IMR-90 (cell line): ENCODE measurements around the gene SPATA18. TPM values are rescaled to one million over a fixed set of nuclear protein-coding genes. Genes with fewer than 3 reads are reported as not detected.
A peak's percentile ranks its signal among the peaks of the same experiment; 100 is the strongest.

Experiments used
- ATAC-seq: fragments of 200-7000 bp; cut with Tn5 transposase; 2 replicates; pipeline ENCODE4 v1.9.1; 2020; ENCODE audit warnings: low read depth, mild to moderate bottlenecking, moderate library complexity
- BruUV-seq: library from RNA; stranded (reverse); fragments of 400-500 nt; replicated peaks from 2 replicates; lab custom pipeline; 2021; lab: Mats Ljungman, UMichigan
- CTCF ChIA-PET: fragments of 300-600 bp; formaldehyde crosslinking; extraction: SDS; loops from one replicate; lab custom pipeline; 2021; ENCODE audit warnings: antibody characterized with exemption; lab: Yijun Ruan, JAX
- POLR2A ChIA-PET: fragments of 300-600 bp; sonication (Branson Sonifier 250); formaldehyde crosslinking; loops from one replicate; lab custom pipeline; 2022; ENCODE audit warnings: antibody characterized with exemption; ENCODE audit not compliant: unreplicated experiment; lab: Charles Lee
- DNase-seq: peaks from one replicate; pipeline ENCODE4 v3.0.0; 2013
- H2AFZ ChIP-seq: replicated peaks from 2 replicates; pipeline ENCODE3; 2013; ENCODE audit warnings: low read length, mild to moderate bottlenecking; ENCODE audit not compliant: poor library complexity
- H2AK5ac ChIP-seq: 2 replicates; pipeline ENCODE4 v1.6.1; 2013; ENCODE audit warnings: low read depth, low read length, inconsistent platforms
- H2AK9ac ChIP-seq: replicated peaks from 2 replicates; pipeline ENCODE3; 2013; ENCODE audit warnings: mild to moderate bottlenecking, low read depth, low read length, moderate library complexity; ENCODE audit not compliant: poor library complexity
- H2BK120ac ChIP-seq: 2 replicates; pipeline ENCODE4 v1.6.1; 2013; ENCODE audit warnings: low read depth, low read length, inconsistent platforms
- H2BK15ac ChIP-seq: 3 replicates; pipeline ENCODE4 v1.6.1; 2013; ENCODE audit warnings: low read depth, low read length, inconsistent platforms
- H2BK20ac ChIP-seq: 2 replicates; pipeline ENCODE4 v1.6.1; 2013; ENCODE audit warnings: low read depth, mild to moderate bottlenecking, inconsistent platforms, low read length, moderate library complexity
- H2BK5ac ChIP-seq: 2 replicates; pipeline ENCODE4 v1.6.1; 2013; ENCODE audit warnings: mild to moderate bottlenecking, low read depth, low read length, inconsistent platforms; ENCODE audit not compliant: poor library complexity, severe bottlenecking
- H3K14ac ChIP-seq: replicated peaks from 2 replicates; pipeline ENCODE4 v1.6.1; 2013; ENCODE audit warnings: low read depth, low read length, inconsistent platforms
- H3K18ac ChIP-seq: 2 replicates; pipeline ENCODE4 v1.6.1; 2013; ENCODE audit warnings: low read depth, low read length, control low read depth
- H3K23ac ChIP-seq: 2 replicates; pipeline ENCODE4 v1.6.1; 2013; ENCODE audit warnings: low read depth, low read length, inconsistent platforms
- H3K27ac ChIP-seq: 2 replicates; pipeline ENCODE4 v1.5.1; 2013; ENCODE audit warnings: mild to moderate bottlenecking, control low read depth, low read length; ENCODE audit not compliant: insufficient read depth
- H3K27me3 ChIP-seq: 2 replicates; pipeline ENCODE4 v1.6.1; 2013; ENCODE audit warnings: low read length; ENCODE audit not compliant: control insufficient read depth, insufficient read depth
- H3K36me3 ChIP-seq: 2 replicates; pipeline ENCODE4 v1.6.1; 2013; ENCODE audit warnings: low read length, mixed read lengths; ENCODE audit not compliant: control insufficient read depth, insufficient read depth
- H3K4ac ChIP-seq: 2 replicates; pipeline ENCODE4 v1.6.1; 2013; ENCODE audit warnings: low read depth, low read length, inconsistent platforms
- H3K4me1 ChIP-seq: 2 replicates; pipeline ENCODE4 v1.6.1; 2013; ENCODE audit warnings: low read length, mixed read lengths; ENCODE audit not compliant: control insufficient read depth, insufficient read depth
- H3K4me2 ChIP-seq: 2 replicates; pipeline ENCODE4 v1.6.1; 2013; ENCODE audit warnings: low read depth, mild to moderate bottlenecking, control low read depth, low read length, moderate library complexity
- H3K4me3 ChIP-seq: 2 replicates; pipeline ENCODE4 v1.5.1; 2013; ENCODE audit warnings: low read depth, mild to moderate bottlenecking, control low read depth, low read length, moderate library complexity; ENCODE audit not compliant: insufficient read depth
- H3K56ac ChIP-seq: 2 replicates; pipeline ENCODE4 v1.6.1; 2013; ENCODE audit warnings: low read length, inconsistent platforms; ENCODE audit not compliant: insufficient read depth; ENCODE audit errors: extremely low read depth
- H3K79me1 ChIP-seq, 2 experiments: 2 replicates each; pipeline ENCODE4 v1.6.1; 2013; ENCODE audit warnings: low read length in 2 of 2, inconsistent platforms in 1 of 2, low read depth in 1 of 2
- H3K9ac ChIP-seq: 2 replicates; pipeline ENCODE4 v1.6.1; 2013; ENCODE audit warnings: low read depth, low read length, control low read depth
- H3K9me1 ChIP-seq: 2 replicates; pipeline ENCODE4 v1.6.1; 2013; ENCODE audit warnings: low read length, inconsistent platforms; ENCODE audit not compliant: insufficient read depth
- H3K9me3 ChIP-seq: 2 replicates; pipeline ENCODE4 v1.6.1; 2013; ENCODE audit warnings: low read length; ENCODE audit not compliant: control insufficient read depth, insufficient read depth
- H4K20me1 ChIP-seq: 2 replicates; pipeline ENCODE4 v1.6.1; 2013; ENCODE audit warnings: low read length, inconsistent platforms; ENCODE audit not compliant: insufficient read depth
- H4K5ac ChIP-seq: 2 replicates; pipeline ENCODE4 v1.6.1; 2013; ENCODE audit warnings: mild to moderate bottlenecking, low read depth, low read length, control low read depth
- H4K8ac ChIP-seq, 2 experiments: 2 replicates each; pipeline ENCODE4 v1.6.1; 2013; ENCODE audit warnings: low read depth in 2 of 2, low read length in 2 of 2, control low read depth in 1 of 2, inconsistent platforms in 1 of 2
- H4K91ac ChIP-seq: 2 replicates; pipeline ENCODE4 v1.6.1; 2013; ENCODE audit warnings: low read depth, low read length, inconsistent platforms; ENCODE audit not compliant: insufficient read depth
- BHLHE40 ChIP-seq: fragments of 150-350 bp; IDR thresholded peaks from 2 replicates; pipeline ENCODE4 v1.6.1; 2016; ENCODE audit warnings: mild to moderate bottlenecking, low read depth, low read length
- CEBPB ChIP-seq: IDR thresholded peaks from 2 replicates; pipeline ENCODE4 v1.6.1; 2012; ENCODE audit warnings: low read depth, low read length, improper control_type of control experiment
- RFX5 ChIP-seq: IDR thresholded peaks from 2 replicates; pipeline ENCODE4 v1.8.0; 2012; ENCODE audit warnings: low read depth, mild to moderate bottlenecking, low read length, moderate library complexity
- WGBS, 2 experiments: methylation state at CpG; one replicate each; pipeline versions ENCODE4 v1.1.5 to v1.1.7; 2013; ENCODE audit warnings: missing lambda C conversion rate in 2 of 2; ENCODE audit not compliant: insufficient read length in 1 of 2; ENCODE audit errors: extremely low coverage in 2 of 2; 5-methylcytosine and 5-hydroxymethylcytosine counted together
- dilution Hi-C: fragments of 300-500 bp; cut with HindIII; formaldehyde crosslinking; loops from one replicate; pipeline ENCODE4 v1.14.3; 2018; ENCODE audit warnings: low sequenced_read_pairs; ENCODE audit not compliant: unreplicated experiment
- in situ Hi-C: fragments of 300-500 bp; cut with MboI; formaldehyde crosslinking; loops from 3 replicates; pipeline ENCODE4 v1.14.3; 2019; ENCODE audit warnings: low sequenced_read_pairs, inconsistent platforms, mixed read lengths
- intact Hi-C: fragments of 100-400 bp; cut with micrococcal nuclease; formaldehyde crosslinking; loops from 2 replicates; pipeline ENCODE4 v1.10.0; 2022
- polyA plus RNA-seq, 3 experiments: library from polyadenylated mRNA; depleted of rRNA; stranded (reverse); fragments of >200 nt; gene quantifications; 2 replicates each; pipeline ENCODE4 v1.2.3, GENCODE V29; 2012; ENCODE audit warnings: low replicate concordance in 1 of 3
- total RNA-seq: library from RNA; depleted of rRNA; stranded (reverse); fragments of >200 nt; gene quantifications from 2 replicates; pipeline ENCODE4 v1.2.3, GENCODE V29; 2012

SPATA18 gene
- total and polyA plus RNA-seq, 2 of the 4 experiments (the other 2 are of a cell fraction) = 3.0 to 4.7 TPM

- H4K8ac ChIP-seq = no peak overlapping the region
- no peak overlapping the region for H4K5ac ChIP-seq
- DNase-seq = peak; percentile 40
- no peak overlapping the region for H3K56ac ChIP-seq
- no peak overlapping the region for H2BK5ac ChIP-seq
- no CpG with 5 or more reads among the region's 2 CpGs for WGBS, 2 experiments
- no peak overlapping the region for H3K23ac ChIP-seq
- H2BK20ac ChIP-seq = no peak overlapping the region
- H3K27me3 ChIP-seq = no peaks in the 10 kb centered on the region
- no peaks in the 10 kb centered on the region for H3K79me1 ChIP-seq
- H3K9me3 ChIP-seq = no peaks in the 10 kb centered on the region
- no peak overlapping the region for H2AK9ac ChIP-seq
- ChIA-PET CTCF (no interaction called here), POLR2A (no interaction called here)
- no peak overlapping the region for H3K9ac ChIP-seq
- no peak overlapping the region for H3K27ac ChIP-seq
- H3K4me3 ChIP-seq = no peak overlapping the region
- in situ Hi-C loops = no loop called here
- no peak overlapping the region for H3K18ac ChIP-seq
- no peak overlapping the region for H2AFZ ChIP-seq
- no peak overlapping the region for H3K14ac ChIP-seq
- no peak overlapping the region for H2BK120ac ChIP-seq
- H3K4ac ChIP-seq = no peak overlapping the region
- no peak overlapping the region for H2BK15ac ChIP-seq
- peaks cover 2% of the 10 kb centered on the region for H3K4me1 ChIP-seq
- no peak overlapping the region for H3K4me2 ChIP-seq
- BruUV-seq = no TSS peak
- H3K9me1 ChIP-seq = no peaks in the 10 kb centered on the region
- no peak for TF ChIP-seq RFX5
- TF ChIP-seq BHLHE40 = no peak
- TF ChIP-seq CEBPB = 0 out of 2 replicates have a peak, but pooled peaks have one; percentile 27
- no peak overlapping the region for H2AK5ac ChIP-seq
- intact Hi-C loops = no loop called here
- H4K20me1 ChIP-seq = no peaks in the 10 kb centered on the region; the same call in 1 of the 2 replicates
- H3K36me3 ChIP-seq = no peaks in the 10 kb centered on the region
- no peak overlapping the region for H4K91ac ChIP-seq
- ATAC-seq = peak; percentile 32; the same call in 1 of the 2 replicates
- dilution Hi-C loops = no loop called here
These were observed 49.5 kb upstream of the SPATA18 start for GRCh38 chr4:52001616-52002015.
